Keratinocyte (primary cell): ENCODE data around the gene RGS7BP. TPM values are rescaled to one million over a fixed set of nuclear protein-coding genes. Genes with fewer than 3 reads are reported as not detected.

ENCODE experiments used
- DNase-seq: peaks from one replicate; pipeline ENCODE4 v3.0.0-alpha.2; 2011; ENCODE audit warnings: low read depth, missing footprints, low spot score
- FAIRE-seq: peaks from 2 replicates; lab custom pipeline; 2011; peaks lifted over from hg19 to GRCh38; lab: Jason Lieb, UNC
- H2AFZ ChIP-seq: 2 replicates; pipeline ENCODE4 v1.6.0; 2012; ENCODE audit warnings: low read length, control low read depth, inconsistent platforms; ENCODE audit not compliant: control insufficient read depth
- H3K27ac ChIP-seq: 2 replicates; pipeline ENCODE4 v1.5.1; 2011; ENCODE audit warnings: low read length; ENCODE audit not compliant: control insufficient read depth, insufficient read depth
- H3K27me3 ChIP-seq: 3 replicates; pipeline ENCODE4 v1.6.0; 2011; ENCODE audit warnings: low read length; ENCODE audit not compliant: control insufficient read depth, insufficient read depth; ENCODE audit errors: extremely low read depth
- H3K36me3 ChIP-seq, 2 experiments: 2 replicates in 1 of 2; 3 replicates in 1 of 2; pipeline ENCODE4 v1.5.1; 2011; ENCODE audit warnings: low read length in 2 of 2, mild to moderate bottlenecking in 1 of 2; ENCODE audit not compliant: control insufficient read depth in 2 of 2, insufficient read depth in 2 of 2; ENCODE audit errors: extremely low read depth in 1 of 2
- H3K4me1 ChIP-seq: 3 replicates; pipeline ENCODE4 v1.5.1; 2011; ENCODE audit warnings: low read length; ENCODE audit not compliant: control insufficient read depth, insufficient read depth; ENCODE audit errors: extremely low read depth
- H3K4me2 ChIP-seq: 3 replicates; pipeline ENCODE4 v1.6.0; 2011; ENCODE audit warnings: low read depth, low read length; ENCODE audit not compliant: control insufficient read depth, insufficient read depth; ENCODE audit errors: extremely low read depth
- H3K4me3 ChIP-seq, 3 experiments: fragments of 200-600 bp in 1 of 3; sonication (generic) in 1 of 3; 2 replicates in 2 of 3; 3 replicates in 1 of 3; pipeline ENCODE4 v1.5.1; 2011 to 2016; ENCODE audit warnings: low read length in 3 of 3, mild to moderate bottlenecking in 3 of 3, control low read depth in 2 of 3, inconsistent platforms in 1 of 3, low read depth in 1 of 3, mixed read lengths in 1 of 3, mixed run types in 1 of 3, moderate library complexity in 1 of 3; ENCODE audit not compliant: control insufficient read depth in 2 of 3, insufficient read depth in 2 of 3; ENCODE audit errors: extremely low read depth in 1 of 3
- H3K79me2 ChIP-seq: 2 replicates; pipeline ENCODE4 v1.6.0; 2012; ENCODE audit warnings: low read length; ENCODE audit not compliant: control insufficient read depth, insufficient read depth
- H3K9ac ChIP-seq: 3 replicates; pipeline ENCODE4 v1.6.0; 2011; ENCODE audit warnings: low read length; ENCODE audit not compliant: control insufficient read depth, insufficient read depth; ENCODE audit errors: extremely low read depth
- H3K9me1 ChIP-seq: 3 replicates; pipeline ENCODE4 v1.6.0; 2011; ENCODE audit warnings: low read length; ENCODE audit not compliant: control insufficient read depth, insufficient read depth; ENCODE audit errors: extremely low read depth
- H3K9me3 ChIP-seq: 2 replicates; pipeline ENCODE4 v1.5.1; 2012; ENCODE audit warnings: low read depth, low read length; ENCODE audit not compliant: control insufficient read depth
- H4K20me1 ChIP-seq: 3 replicates; pipeline ENCODE4 v1.6.0; 2011; ENCODE audit warnings: low read length; ENCODE audit not compliant: control insufficient read depth, insufficient read depth; ENCODE audit errors: extremely low read depth
- EZH2 ChIP-seq: IDR thresholded peaks from one replicate; pipeline ENCODE4 v1.6.1; 2012; ENCODE audit warnings: inconsistent platforms, mild to moderate bottlenecking, low read length, moderate library complexity
- dilution Hi-C: fragments of 300-500 bp; cut with MboI; formaldehyde crosslinking; loops from one replicate; pipeline ENCODE4 v1.7.0; 2020; ENCODE audit warnings: low sequenced_read_pairs; ENCODE audit not compliant: extremely low pct_ligation_motif_present
- polyA minus RNA-seq, 3 experiments: library from RNA; depleted of rRNA, polyadenylated mRNA; stranded (reverse); fragments of >200 nt; gene quantifications; 1 replicate in 1 of 3; 2 replicates in 1 of 3; 3 replicates in 1 of 3; pipeline ENCODE4 v1.2.3, GENCODE V29; 2011
- polyA plus RNA-seq, 5 experiments: library from polyadenylated mRNA; depleted of rRNA in 3 of 5; stranded (reverse) in 3 of 5; stranded (forward) in 1 of 5; unstranded in 1 of 5; fragments of >200 nt; gene quantifications; 1 replicate in 1 of 5; 2 replicates in 3 of 5; 3 replicates in 1 of 5; pipeline versions ENCODE4 v1.2.1 to v1.2.3, GENCODE V29; 2011 to 2012; ENCODE audit warnings: missing spikeins in 2 of 5, low read depth in 1 of 5, low replicate concordance in 1 of 5
- TF ChIP-seq, protein P1 (sequence below), 3 experiments: IDR thresholded peaks in 1 of 3; conservative IDR thresholded peaks in 1 of 3; optimal IDR thresholded peaks in 1 of 3; 2 replicates in 2 of 3; 3 replicates in 1 of 3; pipeline versions ENCODE3 to v1.5.1; 2011; ENCODE audit warnings: low read length in 3 of 3, mild to moderate bottlenecking in 3 of 3, moderate library complexity in 2 of 3, control low read depth in 1 of 3, inconsistent platforms in 1 of 3; ENCODE audit not compliant: insufficient read depth in 2 of 3; ENCODE audit errors: extremely low read depth in 1 of 3

Gene RGS7BP
- not detected in 3 replicates for polyA plus RNA-seq
- not detected for polyA plus RNA-seq (2011; ENCODE audit: low read depth)
- not detected in 2 replicates for polyA plus RNA-seq (2011; cell fraction: cytosol; rRNA removed)
- polyA plus RNA-seq (2011; cell fraction: nucleus; rRNA removed): not detected in 2 replicates
- polyA plus RNA-seq (2012; ENCODE audit: low replicate concordance): not detected in 2 replicates
- not detected in 3 replicates for polyA minus RNA-seq
- polyA minus RNA-seq (2011; cell fraction: cytosol; rRNA and poly(A)+ RNA removed): not detected
- not detected in 2 replicates for polyA minus RNA-seq (2011; cell fraction: nucleus; rRNA and poly(A)+ RNA removed)

DNA sequence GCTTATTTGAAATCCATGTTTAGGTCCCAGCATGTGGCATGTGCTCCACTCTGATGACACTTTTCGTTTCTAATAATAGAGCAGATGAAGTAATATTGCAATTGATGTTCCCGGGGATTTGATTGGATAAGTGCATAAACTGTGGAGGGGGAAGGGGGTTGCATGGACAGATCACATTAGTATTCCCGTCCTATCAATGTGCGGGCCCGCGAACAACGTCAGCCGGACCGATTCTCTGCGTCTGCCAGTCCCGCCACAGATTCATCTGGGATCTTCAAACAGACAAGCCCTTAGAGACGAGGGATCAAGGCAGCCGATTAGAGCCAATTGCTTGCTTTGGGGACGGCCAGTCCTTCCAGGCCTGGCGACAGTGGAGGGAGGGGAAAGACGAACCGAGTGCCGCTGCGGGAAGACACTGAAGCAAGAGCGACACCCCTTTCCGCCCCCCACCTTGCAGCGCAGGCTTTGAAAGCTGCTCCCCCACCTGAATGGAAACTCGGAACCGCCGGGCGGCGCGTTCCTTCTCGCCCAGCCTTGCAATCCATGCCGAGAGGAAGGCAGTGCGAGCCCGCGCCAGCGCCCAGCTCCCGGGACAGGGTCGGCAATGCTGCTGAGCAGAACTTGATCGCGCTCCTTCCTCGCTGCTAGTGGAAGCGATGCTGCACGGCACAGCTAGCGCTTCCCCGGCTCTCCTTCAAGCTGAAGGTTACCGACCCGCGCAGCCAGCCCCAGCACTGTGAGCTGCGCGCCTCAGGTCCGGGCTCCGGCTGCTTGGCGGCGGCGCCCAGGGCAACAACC lies at the start of gene RGS7BP:
Gene RGS7BP (plus strand): TSS at position 247 of the 798 bp plus-strand sequence. CDS start 610 bp downstream, outside the sequence.
- H3K9me1 ChIP-seq: no peaks in the 10 kb centered on the region
- peak within 1 kb of the TSS; percentile 82 for H3K4me2 ChIP-seq
- FAIRE-seq (no peak), DNase-seq (no peak)
- peak within 1 kb of the TSS; percentile 68 for H2AFZ ChIP-seq
- no peaks in the 10 kb centered on the region for H4K20me1 ChIP-seq
- no peak within 1 kb of the TSS for H3K9ac ChIP-seq
- no peaks in the 10 kb centered on the region for H3K9me3 ChIP-seq
- H3K79me2 ChIP-seq: no peaks in the 10 kb centered on the region
- H3K4me1 ChIP-seq: no peaks in the 10 kb centered on the region
- H3K4me3 ChIP-seq: peak within 1 kb of the TSS; percentile 31 to 60 (median 52)
- no peaks in the 10 kb centered on the region for H3K36me3 ChIP-seq
- dilution Hi-C loops: no loop called here
- peaks cover 47% of the 10 kb centered on the region for H3K27me3 ChIP-seq
- TF ChIP-seq, protein P1, sequence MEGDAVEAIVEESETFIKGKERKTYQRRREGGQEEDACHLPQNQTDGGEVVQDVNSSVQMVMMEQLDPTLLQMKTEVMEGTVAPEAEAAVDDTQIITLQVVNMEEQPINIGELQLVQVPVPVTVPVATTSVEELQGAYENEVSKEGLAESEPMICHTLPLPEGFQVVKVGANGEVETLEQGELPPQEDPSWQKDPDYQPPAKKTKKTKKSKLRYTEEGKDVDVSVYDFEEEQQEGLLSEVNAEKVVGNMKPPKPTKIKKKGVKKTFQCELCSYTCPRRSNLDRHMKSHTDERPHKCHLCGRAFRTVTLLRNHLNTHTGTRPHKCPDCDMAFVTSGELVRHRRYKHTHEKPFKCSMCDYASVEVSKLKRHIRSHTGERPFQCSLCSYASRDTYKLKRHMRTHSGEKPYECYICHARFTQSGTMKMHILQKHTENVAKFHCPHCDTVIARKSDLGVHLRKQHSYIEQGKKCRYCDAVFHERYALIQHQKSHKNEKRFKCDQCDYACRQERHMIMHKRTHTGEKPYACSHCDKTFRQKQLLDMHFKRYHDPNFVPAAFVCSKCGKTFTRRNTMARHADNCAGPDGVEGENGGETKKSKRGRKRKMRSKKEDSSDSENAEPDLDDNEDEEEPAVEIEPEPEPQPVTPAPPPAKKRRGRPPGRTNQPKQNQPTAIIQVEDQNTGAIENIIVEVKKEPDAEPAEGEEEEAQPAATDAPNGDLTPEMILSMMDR (optimal IDR thresholded peaks at IDR 0.05 in 1 of 3, IDR thresholded peaks at IDR 0.05 in 1 of 3, conservative IDR thresholded peaks at IDR 0.05 in 1 of 3; ENCODE audit: extremely low read depth in 1 of 3, insufficient read depth in 2 of 3, low read length in 3 of 3): peak in 1 of 3 experiments; percentile 9
- TF ChIP-seq EZH2: peak; percentile 68
- H3K27ac ChIP-seq: no peak within 1 kb of the TSS

DNA sequence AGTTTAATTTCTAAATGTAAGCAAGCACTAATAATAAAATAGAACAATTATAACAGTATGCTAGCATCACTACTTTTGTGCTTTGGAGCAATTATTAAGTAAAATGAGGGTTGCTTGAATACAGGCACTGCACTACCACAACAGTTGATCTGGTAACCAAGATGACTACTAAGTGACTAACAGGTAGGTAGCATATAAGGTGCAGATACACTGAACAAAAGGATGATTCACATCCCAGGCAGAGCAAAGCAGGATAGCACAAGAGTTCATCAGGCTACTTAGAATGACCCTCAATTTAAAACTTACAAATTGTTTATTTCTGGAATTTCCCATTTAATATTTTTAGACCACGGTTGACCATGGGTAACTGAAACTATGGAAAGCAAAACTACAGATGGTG lies 48.0 kb upstream of the RGS7BP start:
- Histone ChIP-seq H2AFZ (no peak overlapping the region), H4K20me1 (no peaks in the 10 kb centered on the region), H3K79me2 (no peaks in the 10 kb centered on the region), H3K27me3 (no peaks in the 10 kb centered on the region), H3K36me3 (no peaks in the 10 kb centered on the region), H3K27ac (no peak overlapping the region), H3K4me1 (no peaks in the 10 kb centered on the region), H3K9ac (no peak overlapping the region), H3K9me3 (no peaks in the 10 kb centered on the region), H3K4me2 (no peak overlapping the region), H3K9me1 (no peaks in the 10 kb centered on the region), H3K4me3 (no peak overlapping the region)
- TF ChIP-seq, protein P1 (optimal IDR thresholded peaks at IDR 0.05 in 1 of 3, IDR thresholded peaks at IDR 0.05 in 1 of 3, conservative IDR thresholded peaks at IDR 0.05 in 1 of 3; ENCODE audit: extremely low read depth in 1 of 3, insufficient read depth in 2 of 3, low read length in 3 of 3): no peak
- no peak for TF ChIP-seq EZH2
- dilution Hi-C loops: no loop called here
- DNase-seq: peak; percentile 2
- peak; percentile 23 for FAIRE-seq
